H9 (cell line): ENCODE results near the gene CREB3L2. TPM values are rescaled to one million over a fixed set of nuclear protein-coding genes. Genes with fewer than 3 reads are reported as not detected.

ENCODE experiments used
- DNase-seq: peaks from one replicate; pipeline ENCODE4 v3.0.0-alpha.2; 2017
- H2AFZ ChIP-seq: one replicate; pipeline ENCODE4 v1.6.1; 2013; ENCODE audit warnings: mild to moderate bottlenecking, low read length, control low read depth, moderate library complexity
- H2AK5ac ChIP-seq: 2 replicates; pipeline ENCODE4 v1.6.1; 2013; ENCODE audit warnings: low read length, control low read depth, mixed read lengths; ENCODE audit not compliant: insufficient read length
- H2BK120ac ChIP-seq: one replicate; pipeline ENCODE4 v1.6.1; 2013; ENCODE audit warnings: low read depth, mild to moderate bottlenecking, low read length, control low read depth, inconsistent platforms; ENCODE audit not compliant: poor library complexity, severe bottlenecking
- H2BK12ac ChIP-seq: 2 replicates; pipeline ENCODE4 v1.6.1; 2013; ENCODE audit warnings: low read length, control low read depth, mixed read lengths, low read depth; ENCODE audit not compliant: insufficient read length
- H2BK15ac ChIP-seq: 2 replicates; pipeline ENCODE4 v1.6.1; 2013; ENCODE audit warnings: low read depth, low read length, control low read depth
- H2BK20ac ChIP-seq: one replicate; pipeline ENCODE4 v1.6.1; 2013; ENCODE audit warnings: low read depth, mild to moderate bottlenecking, low read length, control low read depth, inconsistent platforms; ENCODE audit not compliant: poor library complexity, severe bottlenecking
- H2BK5ac ChIP-seq: 2 replicates; pipeline ENCODE4 v1.6.1; 2013; ENCODE audit warnings: low read length, control low read depth, mixed read lengths; ENCODE audit not compliant: insufficient read length
- H3K14ac ChIP-seq: 2 replicates; pipeline ENCODE4 v1.6.1; 2013; ENCODE audit warnings: low read length, control low read depth; ENCODE audit not compliant: insufficient read depth
- H3K18ac ChIP-seq: 2 replicates; pipeline ENCODE4 v1.6.1; 2013; ENCODE audit warnings: low read depth, mild to moderate bottlenecking, mixed read lengths, low read length, control low read depth; ENCODE audit not compliant: insufficient read length
- H3K23ac ChIP-seq: 2 replicates; pipeline ENCODE4 v1.6.1; 2013; ENCODE audit warnings: low read length, control low read depth, mixed read lengths, low read depth; ENCODE audit not compliant: insufficient read length
- H3K23me2 ChIP-seq: 2 replicates; pipeline ENCODE4 v1.6.1; 2013; ENCODE audit warnings: low read depth, mild to moderate bottlenecking, mixed read lengths, low read length, control low read depth; ENCODE audit not compliant: insufficient read length, poor library complexity, severe bottlenecking
- H3K27ac ChIP-seq: 2 replicates; pipeline ENCODE4 v1.5.1; 2013; ENCODE audit warnings: low read length, control low read depth, mixed read lengths, low read depth; ENCODE audit not compliant: insufficient read length
- H3K27me3 ChIP-seq: 2 replicates; pipeline ENCODE4 v1.6.1; 2013; ENCODE audit warnings: low read length, control low read depth, inconsistent platforms; ENCODE audit not compliant: insufficient read depth
- H3K4ac ChIP-seq: 2 replicates; pipeline ENCODE4 v1.6.1; 2013; ENCODE audit warnings: low read depth, mild to moderate bottlenecking, control low read depth, inconsistent platforms, low read length, moderate library complexity
- H3K4me1 ChIP-seq: 2 replicates; pipeline ENCODE4 v1.6.1; 2013; ENCODE audit warnings: low read length, control low read depth, inconsistent platforms; ENCODE audit not compliant: insufficient read depth
- H3K4me2 ChIP-seq: 2 replicates; pipeline ENCODE4 v1.6.1; 2013; ENCODE audit warnings: low read length, control low read depth, mixed read lengths; ENCODE audit not compliant: insufficient read length, insufficient read depth
- H3K56ac ChIP-seq: 2 replicates; pipeline ENCODE4 v1.6.1; 2013; ENCODE audit warnings: low read depth, mild to moderate bottlenecking, mixed read lengths, low read length, control low read depth; ENCODE audit not compliant: insufficient read length
- H3K79me1 ChIP-seq: 2 replicates; pipeline ENCODE4 v1.6.1; 2013; ENCODE audit warnings: low read depth, mild to moderate bottlenecking, moderate library complexity, low read length, control low read depth, inconsistent platforms; ENCODE audit not compliant: insufficient read depth, poor library complexity, severe bottlenecking
- H3K79me2 ChIP-seq: 2 replicates; pipeline ENCODE4 v1.6.1; 2013; ENCODE audit warnings: low read length, control low read depth, inconsistent platforms; ENCODE audit not compliant: insufficient read depth
- H3K9ac ChIP-seq: 2 replicates; pipeline ENCODE4 v1.6.1; 2013; ENCODE audit warnings: low read length, control low read depth, mixed read lengths; ENCODE audit not compliant: insufficient read length; ENCODE audit errors: extremely low read depth
- H3K9me3 ChIP-seq: one replicate; pipeline ENCODE4 v1.6.1; 2013; ENCODE audit warnings: low read depth, low read length, inconsistent platforms; ENCODE audit not compliant: control insufficient read depth
- H3T11ph ChIP-seq: one replicate; pipeline ENCODE4 v1.6.1; 2013; ENCODE audit warnings: mild to moderate bottlenecking, low read length, control low read depth, inconsistent platforms
- H4K20me1 ChIP-seq: one replicate; pipeline ENCODE4 v1.6.1; 2013; ENCODE audit not compliant: control insufficient read depth, insufficient read length, insufficient read depth
- H4K5ac ChIP-seq: 2 replicates; pipeline ENCODE4 v1.6.1; 2013; ENCODE audit warnings: low read depth, mild to moderate bottlenecking, mixed read lengths, low read length, control low read depth; ENCODE audit not compliant: insufficient read length
- H4K8ac ChIP-seq: replicated peaks from 2 replicates; pipeline ENCODE4 v1.6.1; 2013; ENCODE audit warnings: low read length, control low read depth, mixed read lengths, low read depth; ENCODE audit not compliant: insufficient read length
- H4K91ac ChIP-seq: 2 replicates; pipeline ENCODE4 v1.6.1; 2013; ENCODE audit warnings: low read depth, mild to moderate bottlenecking, moderate library complexity, mixed read lengths, low read length, control low read depth; ENCODE audit not compliant: insufficient read length
- H3K27ac Mint-ChIP-seq, 3 experiments: 2 replicates in 2 of 3; 3 replicates in 1 of 3; pipeline ENCODE4 v1.8.0; 2020 to 2021; ENCODE audit warnings: mixed read lengths in 3 of 3, mild to moderate bottlenecking in 1 of 3, moderate library complexity in 1 of 3
- H3K27me3 Mint-ChIP-seq: 2 replicates; pipeline ENCODE4 v1.8.0; 2021; ENCODE audit warnings: low read depth, mild to moderate bottlenecking, moderate library complexity, mixed read lengths
- H3K36me3 Mint-ChIP-seq, 3 experiments: 2 replicates in 2 of 3; 3 replicates in 1 of 3; pipeline ENCODE4 v1.8.0; 2020 to 2021; ENCODE audit warnings: low read depth in 3 of 3, mixed read lengths in 3 of 3; ENCODE audit not compliant: insufficient read depth in 1 of 3
- H3K4me1 Mint-ChIP-seq, 2 experiments: 2 replicates each; pipeline ENCODE4 v1.8.0; 2020; ENCODE audit warnings: mixed read lengths in 2 of 2
- H3K4me3 Mint-ChIP-seq, 2 experiments: 2 replicates in 1 of 2; 3 replicates in 1 of 2; pipeline ENCODE4 v1.8.0; 2020 to 2021; ENCODE audit warnings: mild to moderate bottlenecking in 2 of 2, mixed read lengths in 2 of 2, moderate library complexity in 1 of 2
- H3K9me3 Mint-ChIP-seq, 2 experiments: 2 replicates in 1 of 2; 3 replicates in 1 of 2; pipeline ENCODE4 v1.8.0; 2020; ENCODE audit warnings: mild to moderate bottlenecking in 2 of 2, mixed read lengths in 2 of 2, moderate library complexity in 1 of 2
- total RNA-seq: library from RNA; stranded (reverse); gene quantifications from 2 replicates; pipeline ENCODE4 v1.2.1, GENCODE V29; 2021
- TF ChIP-seq, protein P1 (sequence below): fragments of 200-600 bp; sonication (generic); conservative IDR thresholded peaks from 3 replicates; pipeline ENCODE4 v1.8.0; 2021; ENCODE audit warnings: antibody characterized with exemption, mild to moderate bottlenecking

The CREB3L2 gene
- total RNA-seq, 1 experiment from 2014 or later = 60.7 TPM

DNA sequence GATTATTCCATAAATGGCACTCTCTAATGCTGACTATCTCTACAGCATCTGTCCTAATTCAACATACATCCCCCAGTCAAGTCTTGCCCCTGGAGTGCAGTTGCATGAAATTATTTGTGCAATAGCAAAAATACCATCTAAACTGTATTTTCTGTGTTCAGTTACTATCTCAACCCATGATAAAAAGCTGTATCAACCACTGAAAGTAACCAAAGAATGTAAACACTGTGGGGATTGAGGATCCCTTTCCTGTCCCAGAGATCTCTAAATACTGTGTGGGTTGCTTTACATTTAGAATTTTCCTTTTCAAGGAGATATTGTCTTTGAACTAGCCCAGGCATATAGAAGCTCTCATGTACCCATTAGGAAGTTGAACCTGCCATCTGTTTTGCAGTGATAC, 131.2 kb downstream of the CREB3L2 start:
- no peak for DNase-seq
- Histone ChIP-seq H3K4ac (no peak overlapping the region), H3K9me3 (no peaks in the 10 kb centered on the region), H2BK120ac (no peak overlapping the region), H3K27ac (no peak overlapping the region), H3K79me2 (no peaks in the 10 kb centered on the region), H3K23ac (no peak overlapping the region), H2BK5ac (no peak overlapping the region), H3T11ph (no peak overlapping the region), H4K8ac (no peak overlapping the region), H3K56ac (no peak overlapping the region), H2AK5ac (no peak overlapping the region), H2AFZ (no peak overlapping the region), H4K5ac (no peak overlapping the region), H2BK20ac (no peak overlapping the region), H3K27me3 (no peaks in the 10 kb centered on the region), H2BK15ac (no peak overlapping the region), H3K23me2 (no peaks in the 10 kb centered on the region), H3K4me1 (peaks cover 3% of the 10 kb centered on the region; the same call in 1 of the 2 replicates), H3K4me2 (no peak overlapping the region), H4K20me1 (no peaks in the 10 kb centered on the region), H4K91ac (no peak overlapping the region), H3K18ac (no peak overlapping the region), H2BK12ac (no peak overlapping the region), H3K79me1 (no peaks in the 10 kb centered on the region), H3K9ac (no peak overlapping the region), H3K14ac (no peak overlapping the region)
- TF ChIP-seq, protein P1, sequence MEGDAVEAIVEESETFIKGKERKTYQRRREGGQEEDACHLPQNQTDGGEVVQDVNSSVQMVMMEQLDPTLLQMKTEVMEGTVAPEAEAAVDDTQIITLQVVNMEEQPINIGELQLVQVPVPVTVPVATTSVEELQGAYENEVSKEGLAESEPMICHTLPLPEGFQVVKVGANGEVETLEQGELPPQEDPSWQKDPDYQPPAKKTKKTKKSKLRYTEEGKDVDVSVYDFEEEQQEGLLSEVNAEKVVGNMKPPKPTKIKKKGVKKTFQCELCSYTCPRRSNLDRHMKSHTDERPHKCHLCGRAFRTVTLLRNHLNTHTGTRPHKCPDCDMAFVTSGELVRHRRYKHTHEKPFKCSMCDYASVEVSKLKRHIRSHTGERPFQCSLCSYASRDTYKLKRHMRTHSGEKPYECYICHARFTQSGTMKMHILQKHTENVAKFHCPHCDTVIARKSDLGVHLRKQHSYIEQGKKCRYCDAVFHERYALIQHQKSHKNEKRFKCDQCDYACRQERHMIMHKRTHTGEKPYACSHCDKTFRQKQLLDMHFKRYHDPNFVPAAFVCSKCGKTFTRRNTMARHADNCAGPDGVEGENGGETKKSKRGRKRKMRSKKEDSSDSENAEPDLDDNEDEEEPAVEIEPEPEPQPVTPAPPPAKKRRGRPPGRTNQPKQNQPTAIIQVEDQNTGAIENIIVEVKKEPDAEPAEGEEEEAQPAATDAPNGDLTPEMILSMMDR = no peak
- Mint-ChIP-seq H3K4me1 (peaks cover 20 to 22% of the 10 kb centered on the region in 2 experiments), H3K36me3 (peaks cover 22 to 69% (median 45%) of the 10 kb centered on the region in 3 experiments), H3K27me3 (no peaks in the 10 kb centered on the region), H3K27ac (no peak overlapping the region), H3K4me3 (no peak overlapping the region), H3K9me3 (peaks cover 4 to 5% of the 10 kb centered on the region in 2 experiments; a peak in 1 of 5 replicates)
